SIG-M5 treated with dmso at 0.1 percent for 504 hours (cell line): Measurements from ENCODE around the gene PYGM.

ENCODE experiments used
- DNase-seq: peaks from one replicate; lab custom pipeline; 2025; ENCODE audit not compliant: unreplicated experiment; lab: John Stamatoyannopoulos, UW

PYGM gene

GRCh38 chr11:64768300-64768694 is 8.5 kb upstream of the PYGM start:
- no peak for DNase-seq

- DNase-seq = peak; percentile 43
Measured at GRCh38 chr11:64767344-64768299, 7.8 kb upstream of the PYGM start.

- DNase-seq = no peak
Measured at GRCh38 chr11:64766881-64767280, 7.1 kb upstream of the PYGM start.

- DNase-seq = no peak
Measured at GRCh38 chr11:64765851-64766665, 6.3 kb upstream of the PYGM start.

- no peak for DNase-seq
Measured at GRCh38 chr11:64765291-64765850, 5.6 kb upstream of the PYGM start.

GRCh38 chr11:64764753-64765152 is 5.0 kb upstream of the PYGM start:
- no peak for DNase-seq

GRCh38 chr11:64764040-64764611 is 4.4 kb upstream of the PYGM start:
- no peak for DNase-seq

- DNase-seq = no peak
Measured at GRCh38 chr11:64763526-64764039, 3.8 kb upstream of the PYGM start.

- no peak for DNase-seq
Measured at GRCh38 chr11:64762674-64763525, 3.1 kb upstream of the PYGM start.

GRCh38 chr11:64762277-64762673 is 2.5 kb upstream of the PYGM start:
- DNase-seq = no peak

- no peak for DNase-seq
Measured at GRCh38 chr11:64760759-64761420, 1.1 kb upstream of the PYGM start.

- no peak for DNase-seq
Measured at GRCh38 chr11:64759131-64759721, 548 bp downstream of the PYGM start.

GRCh38 chr11:64758330-64759079 is 1.3 kb downstream of the PYGM start:
- no peak for DNase-seq

- no peak for DNase-seq
Measured at GRCh38 chr11:64757549-64758329, 2.0 kb downstream of the PYGM start.

- DNase-seq = no peak
Measured at GRCh38 chr11:64755681-64756361, 4.0 kb downstream of the PYGM start.

GRCh38 chr11:64754919-64755662 is 4.7 kb downstream of the PYGM start:
- DNase-seq = no peak
